GM19351 (cell line): ENCODE results near the gene RALGAPA1.
"Not testable (repeated sequence)": the region's sequence is repeated elsewhere in the genome, so short reads cannot be mapped to it uniquely, and the experiment has no call there.

Experiments used
- ATAC-seq: cut with Tn5 transposase; IDR thresholded peaks from one replicate; pipeline ENCODE4 v1.9.1; 2021; ENCODE audit warnings: mild to moderate bottlenecking, moderate library complexity; ENCODE audit not compliant: unreplicated experiment

RALGAPA1 gene

GRCh38 chr14:35632271-35632670, 176.8 kb downstream of the RALGAPA1 start:
- ATAC-seq, result no peak

GRCh38 chr14:35631071-35631805, 177.9 kb downstream of the RALGAPA1 start:
- ATAC-seq, result no peak

DNA sequence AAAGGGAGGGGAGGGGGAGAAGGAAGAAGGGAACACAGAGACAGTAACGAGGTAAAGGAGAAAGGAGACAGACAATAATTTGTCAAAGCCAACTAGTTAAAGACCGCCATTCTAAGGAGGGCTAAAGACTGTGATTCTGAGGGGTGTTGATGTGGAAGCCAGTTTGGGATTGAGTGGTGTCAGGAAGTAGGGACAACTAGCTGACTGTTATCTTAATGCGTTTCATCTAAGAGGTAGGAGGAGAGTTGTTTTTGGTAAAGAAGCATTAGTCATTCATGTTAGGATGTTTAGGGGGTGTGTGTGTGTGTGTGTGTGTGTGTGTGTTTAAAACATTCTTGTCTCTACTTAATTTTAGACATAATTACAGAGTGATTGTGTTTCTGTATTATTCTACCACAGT, 180.1 kb downstream of the RALGAPA1 start:
- ATAC-seq, result no peak

DNA sequence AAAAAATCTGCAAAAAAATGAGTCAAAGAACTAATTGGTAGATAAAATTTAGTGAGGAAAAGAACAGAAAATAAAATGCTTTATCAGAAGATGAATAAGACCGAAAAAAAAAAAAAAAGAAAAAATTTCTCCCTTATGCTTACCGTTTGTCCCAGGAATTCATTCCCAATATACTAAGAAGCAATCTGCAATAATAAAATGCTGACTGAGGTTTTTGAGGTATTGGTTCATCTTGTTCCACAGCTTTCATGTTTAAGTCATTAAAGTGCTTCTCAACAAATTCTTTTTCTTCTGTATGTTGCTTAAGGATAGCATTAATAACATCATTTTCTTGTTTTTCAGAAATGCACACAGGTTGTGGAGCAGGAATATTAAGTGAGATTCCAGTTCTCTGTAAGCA, 182.1 kb downstream of the RALGAPA1 start:
- ATAC-seq, result not testable (repeated sequence)

DNA sequence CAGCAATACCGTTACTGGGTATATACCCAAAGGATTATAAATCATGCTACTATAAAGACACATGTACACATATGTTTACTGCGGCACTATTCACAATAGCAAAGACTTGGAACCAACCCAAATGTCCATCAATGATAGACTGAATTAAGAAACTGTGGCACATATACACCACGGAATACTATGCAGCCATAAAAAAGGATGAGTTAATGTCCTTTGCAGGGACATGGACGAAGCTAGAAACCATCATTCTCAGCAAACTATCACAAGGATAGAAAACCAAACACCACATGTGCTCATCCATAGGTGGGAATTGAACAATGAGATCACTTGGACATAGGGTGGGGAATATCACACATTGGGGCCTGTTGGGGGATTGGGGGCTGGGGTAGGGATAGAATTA, 187.1 kb downstream of the RALGAPA1 start:
- ATAC-seq, result not testable (repeated sequence)

- ATAC-seq, result not testable (repeated sequence)
Observed at GRCh38 chr14:35619998-35620397, 189.1 kb downstream of the RALGAPA1 start.

- ATAC-seq, result not testable (repeated sequence)
Observed at GRCh38 chr14:35619461-35619860, 189.6 kb downstream of the RALGAPA1 start.

- no peak for ATAC-seq
Observed at GRCh38 chr14:35617500-35617899, 191.6 kb downstream of the RALGAPA1 start.

- no peak for ATAC-seq
Observed at GRCh38 chr14:35607380-35607779, 201.7 kb downstream of the RALGAPA1 start.

DNA sequence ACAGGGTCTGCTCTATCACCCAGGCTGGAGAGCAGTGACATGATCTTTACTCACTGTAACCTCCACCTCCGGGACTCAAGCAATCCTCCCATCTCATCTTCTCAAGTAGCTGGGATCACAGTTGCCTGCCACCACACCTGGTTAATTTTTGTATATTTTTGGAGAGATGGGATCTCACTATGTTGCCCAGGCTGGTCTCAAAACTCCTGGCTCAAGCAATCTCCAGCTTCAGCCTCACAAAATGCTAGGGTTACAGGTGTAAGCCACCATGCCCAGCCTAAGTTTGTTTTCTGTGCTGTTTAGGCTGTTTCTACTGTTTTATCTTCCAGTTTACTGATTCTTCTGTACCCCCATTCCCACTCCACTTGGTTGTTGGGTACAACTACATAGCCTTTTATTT, 208.8 kb downstream of the RALGAPA1 start:
- no peak for ATAC-seq

GRCh38 chr14:35594616-35595015, 214.5 kb downstream of the RALGAPA1 start:
- ATAC-seq, result no peak

DNA sequence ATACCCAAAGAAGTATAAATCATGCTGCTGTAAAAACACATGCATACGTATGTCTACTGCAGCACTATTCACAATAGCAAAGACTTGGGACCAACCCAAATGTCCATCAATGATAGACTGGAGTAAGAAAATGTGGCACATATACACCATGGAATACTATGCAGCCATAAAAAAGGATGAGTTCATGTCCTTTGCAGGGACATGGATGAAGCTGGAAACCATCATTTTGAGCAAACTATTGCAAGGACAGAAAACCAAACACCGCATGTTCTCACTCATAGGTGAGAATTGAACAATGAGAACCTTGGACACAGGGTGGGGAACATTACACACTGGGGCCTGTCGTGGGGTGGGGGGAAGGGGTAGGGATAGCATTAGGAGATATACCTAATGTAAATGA, 221.7 kb downstream of the RALGAPA1 start:
- ATAC-seq, result not testable (repeated sequence)

DNA sequence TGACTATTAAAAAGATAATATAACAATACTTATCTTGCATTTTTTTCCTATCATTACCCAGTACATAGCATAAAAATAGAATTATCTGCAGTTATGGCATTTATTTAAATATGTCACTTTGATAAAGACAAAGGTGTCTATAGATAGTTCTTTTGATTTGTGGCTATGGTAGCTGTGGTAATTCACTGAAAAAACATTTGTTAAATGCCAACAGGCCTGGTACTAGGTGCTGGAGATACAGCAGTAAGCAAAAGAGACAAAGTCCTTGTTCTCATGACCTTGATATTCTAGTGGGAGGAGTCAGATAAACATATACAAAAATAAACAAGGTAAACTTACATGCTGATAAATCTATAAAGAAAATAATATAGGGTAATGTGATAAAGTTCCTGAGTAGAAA, 230.5 kb downstream of the RALGAPA1 start:
- ATAC-seq, result no peak

DNA sequence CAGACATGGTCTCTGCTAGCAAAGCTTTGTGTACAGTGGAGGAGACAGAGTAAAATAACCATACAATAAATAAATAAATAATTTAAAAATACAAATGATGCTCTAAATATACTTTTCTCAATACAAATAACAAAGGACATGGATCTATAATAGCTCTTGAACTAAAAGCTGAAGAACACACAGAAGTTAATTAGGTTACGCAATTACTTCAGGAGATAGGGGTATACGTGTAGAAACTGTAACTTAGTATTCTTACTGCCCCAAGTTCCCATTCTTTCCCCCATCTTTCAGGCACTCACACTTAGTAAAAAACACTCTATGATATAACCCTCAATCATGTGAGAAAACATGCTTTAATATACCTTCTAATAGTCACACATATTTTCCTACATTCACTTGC, 231.0 kb downstream of the RALGAPA1 start:
- no peak for ATAC-seq

- no peak for ATAC-seq
Observed at GRCh38 chr14:35576856-35577255, 232.2 kb downstream of the RALGAPA1 start.

DNA sequence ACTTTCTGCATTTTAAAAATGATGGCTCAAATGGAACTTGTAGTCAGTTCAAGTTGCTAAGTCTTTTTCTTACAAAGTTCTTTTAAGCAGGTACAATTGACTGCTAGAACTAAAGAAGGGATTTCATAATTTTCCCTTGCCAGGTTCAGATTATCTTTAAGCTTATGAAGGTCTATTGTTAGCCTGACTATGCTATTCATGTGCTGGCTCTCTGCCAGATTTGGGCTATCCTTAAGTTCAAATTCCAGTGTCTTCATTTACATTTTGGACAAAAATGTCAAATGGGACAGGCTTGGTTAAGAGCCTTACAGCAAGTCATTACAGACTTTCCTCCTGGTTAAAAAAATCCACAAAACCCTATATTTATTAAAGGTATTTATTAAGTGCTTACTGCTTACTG, 232.8 kb downstream of the RALGAPA1 start:
- ATAC-seq, result no peak

- ATAC-seq, result no peak
Observed at GRCh38 chr14:35573911-35574310, 235.2 kb downstream of the RALGAPA1 start.

DNA sequence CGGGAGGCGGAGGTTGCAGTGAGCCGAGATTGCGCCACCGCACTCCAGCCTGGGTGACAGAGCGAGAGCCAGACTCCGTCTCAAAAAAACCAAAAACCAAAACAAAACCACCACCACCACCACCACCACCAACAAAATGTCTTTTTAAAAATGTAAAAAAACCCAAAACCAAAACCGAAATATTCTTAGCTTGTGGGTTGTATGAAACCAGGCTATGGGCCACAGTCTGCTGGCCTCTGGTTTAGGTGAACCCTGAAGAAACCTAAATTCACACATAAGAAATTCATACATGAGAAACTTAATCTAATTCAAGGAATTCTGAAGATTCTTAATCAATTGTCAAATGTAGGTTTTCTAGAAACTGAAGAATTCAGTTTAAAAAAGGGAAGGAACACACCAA, 237.5 kb downstream of the RALGAPA1 start:
- no peak for ATAC-seq

GRCh38 chr14:35565871-35566464, 243.1 kb downstream of the RALGAPA1 start:
- ATAC-seq, result no peak

DNA sequence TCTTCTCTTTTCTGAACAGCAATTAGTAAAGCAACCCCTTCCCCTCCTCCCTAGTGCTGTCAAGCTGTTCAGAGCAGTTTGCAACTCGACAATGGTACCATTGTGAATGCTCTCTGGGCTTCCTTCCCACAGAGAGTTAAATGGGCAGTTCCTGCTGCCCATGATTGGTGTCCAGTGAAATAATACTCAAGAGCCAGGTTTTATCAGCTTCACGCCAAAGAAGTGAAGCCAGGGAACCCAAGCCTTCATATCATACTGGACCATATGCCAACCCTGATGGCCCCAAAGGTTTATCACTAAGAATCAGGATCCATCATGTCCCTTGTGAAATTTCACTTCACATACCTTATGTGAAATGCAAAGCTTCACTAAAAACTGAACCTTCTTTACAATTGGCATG, 250.4 kb downstream of the RALGAPA1 start:
- no peak for ATAC-seq

DNA sequence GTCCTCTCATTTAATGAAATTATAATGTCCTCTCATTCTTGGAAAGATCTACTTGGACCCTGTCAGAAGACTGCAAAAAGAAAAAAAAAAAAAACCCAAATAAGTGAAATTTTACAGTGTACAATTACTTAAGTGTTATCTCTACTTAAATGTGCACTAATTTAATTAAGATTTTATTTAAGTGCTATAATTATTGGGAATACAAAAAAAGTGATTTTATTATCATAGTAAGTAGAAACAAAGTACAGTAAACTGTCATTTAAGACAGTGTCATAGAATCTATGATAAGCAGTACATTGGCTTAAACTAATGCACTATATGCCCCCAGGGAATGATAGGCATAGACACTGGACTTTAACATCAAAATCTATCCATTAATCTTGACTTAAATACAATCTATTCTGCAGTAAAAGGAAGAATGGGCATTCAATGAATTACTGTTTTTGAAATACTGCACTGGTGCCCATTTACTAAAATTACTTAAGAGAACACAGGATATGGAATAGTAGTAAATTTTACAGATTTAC, 251.8 kb downstream of the RALGAPA1 start:
- ATAC-seq, result no peak

DNA sequence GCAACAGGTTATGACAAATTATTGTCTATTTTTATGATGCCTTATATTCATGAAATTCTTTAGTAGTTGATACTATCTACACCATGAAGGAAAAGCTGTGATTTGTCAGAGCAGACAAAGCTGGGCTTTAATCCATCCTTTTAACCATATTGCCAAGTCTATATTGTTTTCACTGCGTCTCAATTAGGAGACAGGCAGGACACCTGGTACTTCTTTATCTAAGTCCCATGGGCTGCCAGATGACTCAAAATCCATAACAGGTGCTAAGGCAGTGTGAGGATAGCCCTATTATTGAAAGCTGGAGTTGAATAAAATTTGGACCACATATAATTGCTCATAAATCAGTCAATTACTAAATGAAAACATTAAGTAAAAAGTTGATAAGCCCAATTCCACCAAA, 252.5 kb downstream of the RALGAPA1 start:
- ATAC-seq, result no peak
